ENCODE results near the gene NPAS3. TPM values are rescaled to one million over a fixed set of nuclear protein-coding genes. Genes with fewer than 3 reads are reported as not detected.

Gene NPAS3
- total RNA-seq, 4 donors from 2014 or later = 1.5 to 12.3 (median 3.4) TPM

- Histone ChIP-seq H3K9me3 (no peaks in the 10 kb centered on the region), H3K27ac (no peak overlapping the region), H3K36me3 (no peaks in the 10 kb centered on the region), H3K4me1 (no peaks in the 10 kb centered on the region), H3K4me3 (no peak overlapping the region), H3K27me3 (no peaks in the 10 kb centered on the region)
- DNase-seq (ENCODE audit: low spot score in 2 of 2) = no peak
- no peak for TF ChIP-seq POLR2A (IDR thresholded peaks at IDR 0.05)
- TF ChIP-seq CTCF (IDR thresholded peaks at IDR 0.05) = no peak
- no peak for TF ChIP-seq EP300 (IDR thresholded peaks at IDR 0.05)
- WGBS, 2 donors = 76 to 78% methylated on average over 8 of the region's 8 CpGs
Observed at GRCh38 chr14:33110737-33111443, 172.2 kb downstream of the NPAS3 start.

DNA sequence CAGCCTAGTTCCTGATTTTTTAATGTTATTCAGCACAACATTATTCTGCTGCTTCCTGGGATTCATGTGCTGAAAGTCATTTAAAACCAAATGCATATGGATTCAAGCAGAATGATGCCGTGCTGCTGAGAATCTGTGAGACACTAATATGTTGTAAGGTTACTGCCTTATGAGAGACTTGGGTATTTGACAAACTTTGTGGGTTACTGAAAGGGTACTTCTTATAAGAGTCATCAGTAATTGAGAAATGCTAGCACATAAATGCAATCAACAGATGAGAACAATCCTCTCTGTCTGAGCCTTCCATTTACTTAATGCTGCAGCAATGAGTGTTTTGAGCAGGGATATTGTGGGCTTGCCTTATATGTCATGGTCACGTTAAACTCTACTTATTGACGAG, 175.7 kb downstream of the NPAS3 start:
- DNase-seq (ENCODE audit: low spot score in 2 of 2) = no peak
- WGBS, 2 donors = 65 to 89% methylated on average over 3 of the region's 3 CpGs
- Histone ChIP-seq H3K4me3 (no peak overlapping the region), H3K36me3 (no peaks in the 10 kb centered on the region), H3K9me3 (no peaks in the 10 kb centered on the region), H3K4me1 (no peaks in the 10 kb centered on the region), H3K27ac (no peak overlapping the region), H3K27me3 (no peaks in the 10 kb centered on the region)
- no peak for TF ChIP-seq CTCF (IDR thresholded peaks at IDR 0.05)
- TF ChIP-seq POLR2A (IDR thresholded peaks at IDR 0.05) = no peak
- no peak for TF ChIP-seq EP300 (IDR thresholded peaks at IDR 0.05)

DNA sequence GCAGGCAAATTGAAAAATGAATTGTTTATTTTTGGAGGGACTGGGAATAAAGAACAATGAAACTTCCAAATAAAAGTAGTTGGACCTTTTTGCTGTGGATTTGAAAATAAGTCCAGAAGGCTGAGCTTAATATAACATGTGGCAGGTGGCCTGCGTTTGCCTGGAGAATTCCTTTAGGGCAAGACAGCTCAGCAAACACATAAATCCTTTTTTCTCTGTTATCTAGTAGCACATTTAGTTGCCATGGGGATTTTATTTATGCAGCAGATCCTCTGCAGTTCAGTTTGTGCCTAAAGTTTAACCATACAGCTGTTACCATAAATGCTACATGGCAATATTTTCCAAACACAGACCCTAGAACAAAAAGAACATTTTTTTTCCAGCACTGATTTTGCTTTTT, 180.0 kb downstream of the NPAS3 start:
- H3K27me3 ChIP-seq = no peaks in the 10 kb centered on the region
- no peaks in the 10 kb centered on the region for H3K36me3 ChIP-seq
- TF ChIP-seq CTCF (IDR thresholded peaks at IDR 0.05) (no peak), EP300 (IDR thresholded peaks at IDR 0.05) (no peak)
- H3K4me1 ChIP-seq = no peaks in the 10 kb centered on the region
- no peak for DNase-seq (ENCODE audit: low spot score in 2 of 2)
- WGBS, 2 donors = 24 to 53% methylated on average over 1 of the region's 1 CpG
- no peak overlapping the region for H3K4me3 ChIP-seq
- H3K27ac ChIP-seq = no peak overlapping the region
- H3K9me3 ChIP-seq = no peaks in the 10 kb centered on the region

GRCh38 chr14:33120341-33120740, 181.7 kb downstream of the NPAS3 start:
- H3K4me3 ChIP-seq = no peak overlapping the region
- no peak for TF ChIP-seq EP300 (IDR thresholded peaks at IDR 0.05)
- TF ChIP-seq POLR2A (IDR thresholded peaks at IDR 0.05) = no peak
- TF ChIP-seq CTCF (IDR thresholded peaks at IDR 0.05) = no peak
- 76 to 93% methylated on average over 3 of the region's 3 CpGs for WGBS, 2 donors

DNA sequence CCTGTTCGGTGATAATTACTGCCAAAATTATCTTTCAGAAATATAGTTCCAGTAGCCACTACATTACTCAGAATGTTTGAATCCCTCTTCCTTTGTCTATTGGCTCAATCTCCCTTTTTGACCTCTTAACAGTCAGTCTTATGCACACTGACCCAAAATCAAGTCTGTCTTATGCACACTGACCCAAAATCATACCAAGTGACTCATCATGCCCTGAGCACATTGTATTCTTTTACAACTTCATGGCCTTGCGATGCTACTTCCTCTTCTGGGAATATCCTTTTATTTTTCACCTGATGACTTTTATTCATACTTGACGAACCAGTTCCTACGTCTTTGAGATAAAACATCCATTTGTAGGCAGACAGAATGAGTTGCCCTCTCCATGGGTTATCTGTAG, 182.3 kb downstream of the NPAS3 start:
- DNase-seq (ENCODE audit: low spot score in 2 of 2) = no peak
- Histone ChIP-seq H3K27me3 (no peaks in the 10 kb centered on the region), H3K9me3 (no peaks in the 10 kb centered on the region), H3K4me1 (no peaks in the 10 kb centered on the region), H3K4me3 (no peak overlapping the region), H3K36me3 (no peaks in the 10 kb centered on the region), H3K27ac (no peak overlapping the region)
- WGBS, 2 donors = 86 to 88% methylated on average over 4 of the region's 4 CpGs
- TF ChIP-seq EP300 (IDR thresholded peaks at IDR 0.05) (no peak), CTCF (IDR thresholded peaks at IDR 0.05) (no peak), POLR2A (IDR thresholded peaks at IDR 0.05) (no peak)

More at GRCh38 chr14:33120341-33120740, 181.7 kb downstream of the NPAS3 start:
- Histone ChIP-seq H3K27ac (no peak overlapping the region), H3K9me3 (no peaks in the 10 kb centered on the region), H3K36me3 (no peaks in the 10 kb centered on the region), H3K27me3 (no peaks in the 10 kb centered on the region), H3K4me1 (no peaks in the 10 kb centered on the region)
- DNase-seq (ENCODE audit: low spot score in 2 of 2) = no peak

Data from tibial nerve (tissue), 4 donors.